ENCODE data around the gene TMEM240. TPM values are rescaled to one million over a fixed set of nuclear protein-coding genes. Genes with fewer than 3 reads are reported as not detected.

TMEM240 gene
- total and polyA plus RNA-seq, 2 of the 8 experiments (the other 6 are each of a cell fraction or from before 2014, with no cell fraction given), result 3.6 to 5.7 TPM

GRCh38 chr1:1550087-1550486 lies 9.7 kb upstream of the TMEM240 start (continued):
- TF ChIP-seq EGR1 (IDR thresholded peaks at IDR 0.05; ENCODE audit: borderline replicate concordance, low read depth, low read length) (no peak), MAFK (IDR thresholded peaks at IDR 0.05; ENCODE audit: low read depth, low read length) (no peak), TAF1 (IDR thresholded peaks at IDR 0.05; ENCODE audit: low read depth, low read length) (no peak), JUND (IDR thresholded peaks at IDR 0.05; ENCODE audit: low read length) (no peak), YY1 (IDR thresholded peaks at IDR 0.05; ENCODE audit: low read depth, low read length) (no peak), CHD7 (IDR thresholded peaks at IDR 0.05; ENCODE audit: insufficient replicate concordance, low read length) (no peak), EZH2 (IDR thresholded peaks at IDR 0.05; ENCODE audit: low read depth, low read length, severe bottlenecking) (no peak)
